K562 (cell line): ENCODE measurements around the gene POLR1D. TPM values are rescaled to one million over a fixed set of nuclear protein-coding genes. Genes with fewer than 3 reads are reported as not detected.

ENCODE experiments used
- ATAC-seq: fragments of 200-7000 bp; cut with Tn5 transposase; 3 replicates; pipeline ENCODE4 v1.9.1; 2020; ENCODE audit warnings: moderate library complexity
- BruUV-seq: library from RNA; stranded (reverse); fragments of 400-500 nt; replicated peaks from 2 replicates; lab custom pipeline; 2021; lab: Mats Ljungman, UMichigan
- CTCF ChIA-PET: fragments of 300-600 bp; formaldehyde crosslinking; extraction: SDS; loops from one replicate; lab custom pipeline; 2021; ENCODE audit warnings: low intra/inter-chr PET ratio; lab: Yijun Ruan, JAX
- POLR2A ChIA-PET: fragments of 300-600, 350-650 bp; sonication (Branson Sonifier 250); formaldehyde crosslinking; extraction: SDS; loops from one replicate; lab custom pipeline; 2021; ENCODE audit warnings: antibody characterized with exemption, inconsistent platforms; lab: Yijun Ruan, JAX
- DNase-seq, 4 experiments: peaks; one replicate each; pipeline versions ENCODE4 v3.0.0 to v3.0.0-alpha.2; 2011 to 2018; ENCODE audit warnings: low spot score in 3 of 4, mixed read lengths in 3 of 4; ENCODE audit errors: extremely low read depth in 1 of 4
- FAIRE-seq: peaks from 2 replicates; lab custom pipeline; 2011; peaks lifted over from hg19 to GRCh38; lab: Jason Lieb, UNC
- H2AFZ ChIP-seq: 2 replicates; pipeline ENCODE4 v1.6.0; 2011; ENCODE audit warnings: low read depth, low read length, control low read depth, inconsistent platforms
- H3K27ac ChIP-seq: fragments of 200-600 bp; 3 replicates; pipeline ENCODE4 v1.8.0; 2011; ENCODE audit warnings: low read depth, mild to moderate bottlenecking, control low read depth, inconsistent platforms, low read length, moderate library complexity, mixed read lengths; ENCODE audit errors: extremely low read depth
- H3K27me3 ChIP-seq, 2 experiments: fragments of 300-600 bp in 1 of 2; 2 replicates in 1 of 2; 3 replicates in 1 of 2; pipeline versions ENCODE4 v1.6.0 to v1.8.0; 2011; ENCODE audit warnings: inconsistent platforms in 2 of 2, low read length in 2 of 2, mild to moderate bottlenecking in 1 of 2, mixed read lengths in 1 of 2, moderate library complexity in 1 of 2; ENCODE audit not compliant: control insufficient read depth in 2 of 2, insufficient read depth in 2 of 2
- H3K36me3 ChIP-seq: fragments of 300-600 bp; 3 replicates; pipeline ENCODE4 v1.8.0; 2011; ENCODE audit warnings: mild to moderate bottlenecking, low read length, inconsistent platforms; ENCODE audit not compliant: control insufficient read depth, insufficient read depth
- H3K4me1 ChIP-seq, 2 experiments: fragments of 200-600 bp in 1 of 2; replicated peaks in 1 of 2; 2 replicates in 1 of 2; 3 replicates in 1 of 2; pipeline versions ENCODE4 v1.5.1 to v1.8.0; 2011; ENCODE audit warnings: inconsistent platforms in 2 of 2, low read length in 2 of 2, mild to moderate bottlenecking in 1 of 2, mixed read lengths in 1 of 2, moderate library complexity in 1 of 2; ENCODE audit not compliant: control insufficient read depth in 2 of 2, insufficient read depth in 2 of 2
- H3K4me2 ChIP-seq: 2 replicates; pipeline ENCODE4 v1.6.1; 2011; ENCODE audit warnings: low read length, control low read depth, inconsistent platforms, mixed read lengths; ENCODE audit not compliant: insufficient read depth
- H3K4me3 ChIP-seq: fragments of 200-600 bp; sonication (generic), shearing (Covaris generic); 2 replicates; pipeline ENCODE4 v1.5.1; 2016; ENCODE audit warnings: control low read depth, inconsistent platforms
- H3K79me2 ChIP-seq: fragments of 200-600 bp; 3 replicates; pipeline ENCODE4 v1.8.0; 2011; ENCODE audit warnings: low read length, inconsistent platforms; ENCODE audit not compliant: control insufficient read depth, insufficient read depth
- H3K9ac ChIP-seq, 2 experiments: 2 replicates each; pipeline versions ENCODE4 v1.6.0 to v1.6.1; 2011; ENCODE audit warnings: low read depth in 2 of 2, low read length in 2 of 2, control low read depth in 1 of 2, inconsistent platforms in 1 of 2, mild to moderate bottlenecking in 1 of 2, mixed read lengths in 1 of 2; ENCODE audit not compliant: insufficient read depth in 1 of 2
- H3K9me1 ChIP-seq: one replicate; pipeline ENCODE4 v1.6.0; 2011; ENCODE audit warnings: inconsistent platforms, mild to moderate bottlenecking, low read length, moderate library complexity; ENCODE audit not compliant: control insufficient read depth, insufficient read depth
- H3K9me3 ChIP-seq: replicated peaks from 2 replicates; pipeline ENCODE4 v1.5.1; 2011; ENCODE audit warnings: low read depth, low read length, inconsistent platforms; ENCODE audit not compliant: control insufficient read depth, insufficient read depth
- H4K20me1 ChIP-seq: replicated peaks from 2 replicates; pipeline ENCODE4 v1.6.1; 2011; ENCODE audit warnings: low read length, inconsistent platforms, mixed read lengths; ENCODE audit not compliant: control insufficient read depth, insufficient read depth
- CHD2 ChIP-seq: IDR thresholded peaks from 2 replicates; pipeline ENCODE4 v1.6.1; 2011; ENCODE audit warnings: low read depth, low read length
- DACH1 ChIP-seq: fragments of 450-650 bp; IDR thresholded peaks from 2 replicates; pipeline ENCODE4 v1.6.1; 2018; ENCODE audit not compliant: partially characterized antibody
- FOXJ2 ChIP-seq: fragments of 200-800 bp; sonication (Bioruptor generic); IDR thresholded peaks from 2 replicates; pipeline ENCODE4 v1.6.1; 2016; ENCODE audit warnings: missing genetic modification characterization, missing compliant biosample characterization
- HDAC1 ChIP-seq, 2 experiments: fragments of 450-650 bp; IDR thresholded peaks; 2 replicates each; pipeline ENCODE4 v1.6.1; 2016 to 2017; ENCODE audit warnings: inconsistent platforms in 1 of 2, mild to moderate bottlenecking in 1 of 2, moderate library complexity in 1 of 2
- HEY1 ChIP-seq: fragments of 250-450 bp; sonication (Bioruptor Pico); IDR thresholded peaks from 2 replicates; pipeline ENCODE4 v1.5.0; 2020; ENCODE audit warnings: mild to moderate bottlenecking, moderate library complexity, borderline replicate concordance
- NEUROD1 ChIP-seq: fragments of 150-350 bp; IDR thresholded peaks from 2 replicates; pipeline ENCODE4 v1.6.1; 2014; ENCODE audit warnings: borderline replicate concordance, low read length, low read depth; ENCODE audit not compliant: partially characterized antibody
- NFYB ChIP-seq: IDR thresholded peaks from 2 replicates; pipeline ENCODE4 v1.6.1; 2011; ENCODE audit warnings: mild to moderate bottlenecking, moderate library complexity; ENCODE audit not compliant: insufficient read length; ENCODE audit errors: extremely low read depth
- PHF8 ChIP-seq: fragments of 200-600 bp; sonication (generic); IDR thresholded peaks from 2 replicates; pipeline ENCODE4 v1.6.1; 2012; ENCODE audit warnings: mixed run types, mild to moderate bottlenecking, inconsistent platforms, low read length, moderate library complexity, borderline replicate concordance
- POLR3G ChIP-seq: IDR thresholded peaks from 2 replicates; pipeline ENCODE4 v1.6.1; 2011; ENCODE audit not compliant: insufficient read length, insufficient replicate concordance; ENCODE audit errors: extremely low read depth
- ZNF445 ChIP-seq: fragments of 250-450 bp; sonication (Bioruptor Pico); IDR thresholded peaks from 2 replicates; pipeline ENCODE4 v1.4.0; 2020; ENCODE audit warnings: low read depth, mild to moderate bottlenecking, moderate library complexity
- ZNF507 ChIP-seq: conservative IDR thresholded peaks from 2 replicates; pipeline ENCODE4 v1.6.1; 2017; ENCODE audit warnings: missing genetic modification characterization, missing compliant biosample characterization
- ZNF639 ChIP-seq, 2 experiments: fragments of 200-800 bp in 1 of 2; sonication (Bioruptor generic) in 1 of 2; sonication (generic) in 1 of 2; formaldehyde crosslinking in 1 of 2; IDR thresholded peaks in 1 of 2; conservative IDR thresholded peaks in 1 of 2; 2 replicates each; pipeline versions ENCODE4 v1.5.0 to v1.6.1; 2016 to 2020; ENCODE audit warnings: missing compliant biosample characterization in 1 of 2, missing genetic modification characterization in 1 of 2, missing genetic modification reagents in 1 of 2
- ZNF695 ChIP-seq: fragments of 450-650 bp; formaldehyde crosslinking; IDR thresholded peaks from 2 replicates; pipeline ENCODE4 v1.4.0; 2020; ENCODE audit warnings: mild to moderate bottlenecking, moderate library complexity
- WGBS: fragments of 100-300 bp; shearing (Covaris generic); methylation state at CpG from one replicate; pipeline ENCODE4 v1.1.6; 2016; ENCODE audit warnings: low coverage, mixed read lengths; ENCODE audit not compliant: insufficient coverage; ENCODE audit errors: missing lambda C conversion rate; 5-methylcytosine and 5-hydroxymethylcytosine counted together
- in situ Hi-C: fragments of 300-500 bp; cut with MboI; formaldehyde crosslinking; loops from 4 replicates; pipeline ENCODE4 v1.15.0; 2018; ENCODE audit warnings: inconsistent platforms, mixed read lengths
- intact Hi-C: fragments of 100-400 bp; cut with micrococcal nuclease; formaldehyde crosslinking; loops from 2 replicates; pipeline ENCODE4 v1.14.2; 2022
- polyA plus RNA-seq, 8 experiments: library from polyadenylated mRNA; depleted of rRNA in 4 of 8; stranded (reverse) in 5 of 8; unstranded in 3 of 8; fragments of >200 nt; fragmentation: Nextera tagmentation in 2 of 8; fragmentation: Illumina TruSeq in 1 of 8; extraction: Ambion mirVana in 2 of 8; extraction: Trizol in 1 of 8; gene quantifications; 2 replicates each; pipeline versions ENCODE4 v1.2.1 to v1.2.3, GENCODE V29; 2011 to 2014; ENCODE audit warnings: inconsistent platforms in 1 of 8, missing spikeins in 1 of 8
- total RNA-seq, 7 experiments: library from RNA; depleted of rRNA in 6 of 7; stranded (reverse); fragments of >200 nt in 6 of 7; fragmentation: Illumina TruSeq in 2 of 7; extraction: Trizol in 2 of 7; gene quantifications; 2 replicates each; pipeline versions ENCODE4 v1.2.1 to v1.2.3, GENCODE V29; 2011 to 2021; ENCODE audit warnings: low replicate concordance in 1 of 7
- TF ChIP-seq, protein P1 (sequence below): fragments of 450-650 bp; IDR thresholded peaks from 2 replicates; pipeline ENCODE4 v1.6.1; 2018; ENCODE audit not compliant: partially characterized antibody

The POLR1D gene
- total and polyA plus RNA-seq, 9 of the 15 experiments (the other 6 are each of a cell fraction or from before 2014, with no cell fraction given) = 107 to 188 (median 145) TPM

GRCh38 chr13:27619728-27620376, 1.8 kb upstream of the POLR1D start (continued):
- TF ChIP-seq HEY1 = no peak

DNA sequence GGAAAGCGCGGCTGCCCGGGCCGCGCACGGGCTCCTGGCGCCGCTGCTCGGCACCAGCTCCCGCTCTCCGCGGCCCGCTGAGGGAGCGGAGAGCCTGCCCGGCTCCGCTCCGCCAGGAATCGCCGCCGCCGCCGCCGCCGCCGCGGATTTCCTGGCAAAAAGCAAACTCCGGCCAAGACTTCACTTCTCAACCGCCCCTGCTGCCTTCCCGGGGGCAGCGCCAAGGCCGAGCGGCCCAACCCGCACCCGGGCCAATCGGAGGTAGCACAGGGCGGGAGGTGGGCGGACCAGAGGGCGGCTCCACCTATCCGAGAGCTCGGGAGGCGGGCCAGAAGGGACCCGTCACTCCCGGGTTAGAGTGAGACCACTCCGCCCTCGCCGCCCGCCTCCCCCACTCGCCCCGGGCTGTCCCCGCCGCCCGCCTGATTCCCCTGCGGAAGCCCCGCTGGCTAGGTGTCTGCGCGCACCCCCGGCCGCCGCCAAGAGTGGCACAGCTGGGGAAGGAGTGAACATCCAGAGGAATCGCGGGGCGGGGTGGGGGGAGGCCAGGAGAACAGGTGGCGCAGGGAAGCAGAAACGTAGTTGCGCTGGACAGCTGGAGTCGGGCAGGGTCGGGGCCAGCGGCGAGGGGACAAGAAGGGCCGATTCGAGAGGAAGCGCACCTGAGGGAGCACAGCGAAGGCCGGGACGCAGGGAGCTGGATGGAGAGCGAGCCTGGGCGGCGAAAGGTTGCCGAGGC, 1.1 kb upstream of the POLR1D start, which contains the start of gene LNX2:
LNX2 (minus strand) TSS at position 153 of the 739 bp plus-strand sequence. CDS start 38,826 bp downstream, outside the sequence.
- H3K4me2 ChIP-seq = peak within 1 kb of the TSS; percentile 94
- H3K36me3 ChIP-seq = peaks cover 28% of the 10 kb centered on the region
- H3K4me1 ChIP-seq = peaks cover 14 to 15% of the 10 kb centered on the region in 2 experiments; a peak in 3 of 5 replicates
- no peaks in the 10 kb centered on the region for H3K9me1 ChIP-seq
- intact Hi-C loops (no loop called here), in situ Hi-C loops (no loop called here)
- no TSS peak for BruUV-seq
- no peaks in the 10 kb centered on the region for H4K20me1 ChIP-seq
- peak within 1 kb of the TSS; percentile 84 for H3K27ac ChIP-seq
- ATAC-seq = peak; percentile 96
- H3K79me2 ChIP-seq = peaks cover 60% of the 10 kb centered on the region
- WGBS = 1% methylated on average over 16 of the region's 79 CpGs
- DNase-seq = peak; percentile 93 to 96 (median 93)
- peak within 1 kb of the TSS; percentile 98 for H3K4me3 ChIP-seq
- ChIA-PET CTCF (no interaction called here), POLR2A (interaction anchor here (0.5 to 1.5 kb wide), 8 partner anchors 9 to 653 kb away, joined by 3 to 8 read pairs (median 3); no protein-coding TSS in a partner anchor)
- no peaks in the 10 kb centered on the region for H3K9me3 ChIP-seq
- peak within 1 kb of the TSS; percentile 91 to 92 for H3K9ac ChIP-seq
- no peaks in the 10 kb centered on the region for H3K27me3 ChIP-seq
- H2AFZ ChIP-seq = peak within 1 kb of the TSS; percentile 81
- FAIRE-seq = peak; percentile 90
- TF ChIP-seq NEUROD1 (peak; percentile 89), CHD2 (peak; percentile 54), ZNF639 (CRISPR knock-in tag; conservative IDR thresholded peaks at IDR 0.05 in 1 of 2, IDR thresholded peaks at IDR 0.05 in 1 of 2) (peak in 1 of 2 experiments; percentile 72; a peak in 1 of 4 replicates), FOXJ2 (tag) (no peak), NFYB (peak; percentile 78), ZNF445 (CRISPR knock-in tag) (no peak), PHF8 (peak; percentile 54), HDAC1 (IDR thresholded peaks at IDR 0.05) (peak in 1 of 2 experiments; percentile 57; a peak in 1 of 4 replicates), ZNF507 (tag) (no peak), POLR3G (no peak), DACH1 (peak; percentile 43), ZNF695 (CRISPR knock-in tag) (no peak)
- TF ChIP-seq, protein P1, sequence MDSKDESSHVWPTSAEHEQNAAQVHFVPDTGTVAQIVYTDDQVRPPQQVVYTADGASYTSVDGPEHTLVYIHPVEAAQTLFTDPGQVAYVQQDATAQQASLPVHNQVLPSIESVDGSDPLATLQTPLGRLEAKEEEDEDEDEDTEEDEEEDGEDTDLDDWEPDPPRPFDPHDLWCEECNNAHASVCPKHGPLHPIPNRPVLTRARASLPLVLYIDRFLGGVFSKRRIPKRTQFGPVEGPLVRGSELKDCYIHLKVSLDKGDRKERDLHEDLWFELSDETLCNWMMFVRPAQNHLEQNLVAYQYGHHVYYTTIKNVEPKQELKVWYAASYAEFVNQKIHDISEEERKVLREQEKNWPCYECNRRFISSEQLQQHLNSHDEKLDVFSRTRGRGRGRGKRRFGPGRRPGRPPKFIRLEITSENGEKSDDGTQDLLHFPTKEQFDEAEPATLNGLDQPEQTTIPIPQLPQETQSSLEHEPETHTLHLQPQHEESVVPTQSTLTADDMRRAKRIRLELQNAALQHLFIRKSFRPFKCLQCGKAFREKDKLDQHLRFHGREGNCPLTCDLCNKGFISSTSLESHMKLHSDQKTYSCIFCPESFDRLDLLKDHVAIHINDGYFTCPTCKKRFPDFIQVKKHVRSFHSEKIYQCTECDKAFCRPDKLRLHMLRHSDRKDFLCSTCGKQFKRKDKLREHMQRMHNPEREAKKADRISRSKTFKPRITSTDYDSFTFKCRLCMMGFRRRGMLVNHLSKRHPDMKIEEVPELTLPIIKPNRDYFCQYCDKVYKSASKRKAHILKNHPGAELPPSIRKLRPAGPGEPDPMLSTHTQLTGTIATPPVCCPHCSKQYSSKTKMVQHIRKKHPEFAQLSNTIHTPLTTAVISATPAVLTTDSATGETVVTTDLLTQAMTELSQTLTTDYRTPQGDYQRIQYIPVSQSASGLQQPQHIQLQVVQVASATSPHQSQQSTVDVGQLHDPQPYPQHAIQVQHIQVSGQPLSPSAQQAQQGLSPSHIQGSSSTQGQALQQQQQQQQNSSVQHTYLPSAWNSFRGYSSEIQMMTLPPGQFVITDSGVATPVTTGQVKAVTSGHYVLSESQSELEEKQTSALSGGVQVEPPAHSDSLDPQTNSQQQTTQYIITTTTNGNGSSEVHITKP = peak; percentile 26
